ENCODE results near the gene PHPT1. TPM values are rescaled to one million over a fixed set of nuclear protein-coding genes. Genes with fewer than 3 reads are reported as not detected.

Gene PHPT1
- total and polyA plus RNA-seq, 2 experiments from 2014 or later, result 101 to 390 TPM

- H3K27ac ChIP-seq, result no peak overlapping the region
- peaks cover 40% of the 10 kb centered on the region for H3K79me2 ChIP-seq
- no peak overlapping the region for H2AFZ ChIP-seq
- WGBS (ENCODE audit: low lambda C conversion rate, missing lambda C conversion rate), result 97% methylated on average over 31 of the region's 31 CpGs
- DNase-seq (ENCODE audit: low spot score), result no peak
- H3K4me3 ChIP-seq, result no peak overlapping the region
- no peak for TF ChIP-seq EZH2 (IDR thresholded peaks at IDR 0.05; ENCODE audit: borderline replicate concordance)
- no peak for TF ChIP-seq CTCF (IDR thresholded peaks at IDR 0.05; ENCODE audit: poor library complexity)
- no peak for TF ChIP-seq EZH2phosphoT487 (IDR thresholded peaks at IDR 0.05; ENCODE audit: low read depth, severe bottlenecking, unreplicated experiment)
- peaks cover 28% of the 10 kb centered on the region for H3K4me1 ChIP-seq (ENCODE audit: insufficient read depth)
- H4K20me1 ChIP-seq (ENCODE audit: insufficient read depth, poor library complexity, severe bottlenecking), result peaks cover 14% of the 10 kb centered on the region
- H3K36me3 ChIP-seq (replicated peaks; ENCODE audit: insufficient read depth, low read depth), result no peaks in the 10 kb centered on the region
- H3K9me2 ChIP-seq (replicated peaks; ENCODE audit: insufficient read depth), result no peaks in the 10 kb centered on the region
- no peaks in the 10 kb centered on the region for H3K27me3 ChIP-seq
- H3K9me3 ChIP-seq (ENCODE audit: low read depth), result peaks cover 5% of the 10 kb centered on the region
- no peak overlapping the region for H3K4me2 ChIP-seq
Observed at GRCh38 chr9:136862849-136863622, 13.8 kb downstream of the PHPT1 start.

DNA sequence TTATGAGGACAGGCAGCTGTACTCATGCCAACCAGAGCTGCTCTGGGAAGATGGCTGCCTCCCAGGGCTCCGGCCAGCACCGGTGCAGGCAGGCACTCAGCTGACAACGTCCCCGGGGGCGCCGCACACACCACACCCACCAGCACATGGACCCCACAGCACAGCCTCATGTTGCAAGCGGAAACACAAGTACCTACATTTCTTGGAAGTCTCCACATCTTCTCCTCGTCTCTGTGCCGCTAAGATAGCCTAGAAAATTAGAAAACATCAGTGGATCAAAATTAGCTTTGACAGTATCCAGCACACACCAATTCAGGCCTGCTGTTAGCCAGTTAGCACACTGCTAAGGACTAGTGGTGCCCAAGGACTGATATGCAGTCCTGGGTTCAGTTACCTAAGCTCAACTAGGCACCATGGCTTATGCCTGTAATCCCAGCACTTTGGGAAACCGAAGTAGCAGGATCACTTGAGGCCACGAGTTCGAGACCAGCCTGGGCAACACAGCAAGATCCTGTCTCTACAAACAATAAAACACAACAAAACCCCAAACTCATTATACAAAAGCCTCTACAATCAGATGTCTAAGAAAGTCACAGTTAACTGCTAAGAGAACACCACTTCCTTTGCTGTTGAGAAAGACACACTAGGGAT, 14.5 kb downstream of the PHPT1 start:
- peak overlapping the region; percentile 97 for H3K4me2 ChIP-seq
- H4K20me1 ChIP-seq (ENCODE audit: insufficient read depth, poor library complexity, severe bottlenecking), result peaks cover 14% of the 10 kb centered on the region
- H3K36me3 ChIP-seq (replicated peaks; ENCODE audit: insufficient read depth, low read depth), result no peaks in the 10 kb centered on the region
- WGBS (ENCODE audit: low lambda C conversion rate, missing lambda C conversion rate), result 95% methylated on average over 12 of the region's 12 CpGs
- no peak for TF ChIP-seq EZH2phosphoT487 (IDR thresholded peaks at IDR 0.05; ENCODE audit: low read depth, severe bottlenecking, unreplicated experiment)
- no peak for TF ChIP-seq CTCF (IDR thresholded peaks at IDR 0.05; ENCODE audit: poor library complexity)
- TF ChIP-seq EZH2 (IDR thresholded peaks at IDR 0.05; ENCODE audit: borderline replicate concordance), result no peak
- no peaks in the 10 kb centered on the region for H3K27me3 ChIP-seq
- DNase-seq (ENCODE audit: low spot score), result no peak
- H3K27ac ChIP-seq, result no peak overlapping the region
- H3K9me3 ChIP-seq (ENCODE audit: low read depth), result peaks cover 5% of the 10 kb centered on the region
- no peak overlapping the region for H3K4me3 ChIP-seq
- H2AFZ ChIP-seq, result no peak overlapping the region
- H3K4me1 ChIP-seq (ENCODE audit: insufficient read depth), result peaks cover 25% of the 10 kb centered on the region
- H3K79me2 ChIP-seq, result peaks cover 40% of the 10 kb centered on the region
- no peaks in the 10 kb centered on the region for H3K9me2 ChIP-seq (replicated peaks; ENCODE audit: insufficient read depth)

GRCh38 chr9:136865041-136865767, 16.0 kb downstream of the PHPT1 start:
- Histone ChIP-seq H2AFZ (no peak overlapping the region), H3K27ac (peak overlapping the region; percentile 99), H3K36me3 (replicated peaks; ENCODE audit: insufficient read depth, low read depth) (no peaks in the 10 kb centered on the region), H3K9me3 (ENCODE audit: low read depth) (peaks cover 5% of the 10 kb centered on the region), H3K79me2 (peaks cover 40% of the 10 kb centered on the region), H4K20me1 (ENCODE audit: insufficient read depth, poor library complexity, severe bottlenecking) (peaks cover 14% of the 10 kb centered on the region), H3K9me2 (replicated peaks; ENCODE audit: insufficient read depth) (no peaks in the 10 kb centered on the region), H3K27me3 (no peaks in the 10 kb centered on the region), H3K4me1 (ENCODE audit: insufficient read depth) (peaks cover 12% of the 10 kb centered on the region), H3K4me2 (peak overlapping the region; percentile 97), H3K4me3 (peak overlapping the region; percentile 93)
- TF ChIP-seq EZH2 (IDR thresholded peaks at IDR 0.05; ENCODE audit: borderline replicate concordance) (no peak), CTCF (IDR thresholded peaks at IDR 0.05; ENCODE audit: poor library complexity) (no peak), EZH2phosphoT487 (IDR thresholded peaks at IDR 0.05; ENCODE audit: low read depth, severe bottlenecking, unreplicated experiment) (no peak)
- DNase-seq (ENCODE audit: low spot score), result peak; percentile 35
- WGBS (ENCODE audit: low lambda C conversion rate, missing lambda C conversion rate), result 75% methylated on average over 7 of the region's 11 CpGs

Data from hepatocyte (in vitro differentiated cells).